Naive thymus-derived CD4-positive, alpha-beta T cell (primary cell): Measurements from ENCODE around the gene PHLPP1. TPM values are rescaled to one million over a fixed set of nuclear protein-coding genes. Genes with fewer than 3 reads are reported as not detected.
"Not testable (repeated sequence)": the region's sequence is repeated elsewhere in the genome, so short reads cannot be mapped to it uniquely, and the experiment has no call there.

ENCODE experiments used
- ATAC-seq: fragments of 150-1000 bp; cut with Tn5 transposase; 2 replicates; pipeline ENCODE4 v1.10.0; 2021; ENCODE audit warnings: mild to moderate bottlenecking, moderate library complexity
- CTCF ChIA-PET: fragments of 350-600 bp; sonication (Branson Sonifier 250); formaldehyde crosslinking; loops from one replicate; lab custom pipeline; 2021; ENCODE audit warnings: antibody characterized with exemption; lab: Charles Lee
- POLR2A ChIA-PET: fragments of 350-600 bp; sonication (Branson Sonifier 250); formaldehyde crosslinking; loops from one replicate; lab custom pipeline; 2021; ENCODE audit warnings: antibody characterized with exemption, inconsistent platforms; lab: Charles Lee
- DNase-seq, 9 donors: peaks; one replicate each; pipeline versions ENCODE4 v3.0.0 to v3.0.0-alpha.2; 2020 to 2022; ENCODE audit warnings: mixed read lengths in 1 of 9
- H3K27ac ChIP-seq: one replicate; pipeline ENCODE4 v1.7.0; 2013; ENCODE audit warnings: mild to moderate bottlenecking, low read depth, low read length, moderate library complexity
- H3K27me3 ChIP-seq, 2 donors: one replicate each; pipeline ENCODE4 v1.7.0; 2013; ENCODE audit warnings: low read length in 2 of 2, mild to moderate bottlenecking in 2 of 2, moderate library complexity in 2 of 2; ENCODE audit not compliant: control insufficient read depth in 2 of 2, insufficient read depth in 2 of 2
- H3K36me3 ChIP-seq, 3 experiments: 1 replicate in 2 of 3; 2 replicates in 1 of 3; pipeline ENCODE4 v1.7.0; 2013; ENCODE audit warnings: low read length in 3 of 3, mild to moderate bottlenecking in 3 of 3, moderate library complexity in 1 of 3; ENCODE audit not compliant: insufficient read depth in 3 of 3, control insufficient read depth in 2 of 3
- H3K4me1 ChIP-seq, 2 donors: one replicate each; pipeline ENCODE4 v1.7.0; 2013; ENCODE audit warnings: low read length in 2 of 2, mild to moderate bottlenecking in 2 of 2, moderate library complexity in 1 of 2; ENCODE audit not compliant: control insufficient read depth in 2 of 2, insufficient read depth in 2 of 2
- H3K4me3 ChIP-seq: 2 replicates; pipeline ENCODE4 v1.7.0; 2013; ENCODE audit warnings: mild to moderate bottlenecking, low read length
- H3K9me3 ChIP-seq, 3 experiments: 1 replicate in 2 of 3; 2 replicates in 1 of 3; pipeline ENCODE4 v1.7.0; 2013; ENCODE audit warnings: low read length in 3 of 3; ENCODE audit not compliant: control insufficient read depth in 2 of 3
- H3K27ac Mint-ChIP-seq, 9 donors: one replicate each; pipeline ENCODE4 v1.8.0; 2020 to 2022; ENCODE audit warnings: mixed read lengths in 9 of 9, mild to moderate bottlenecking in 8 of 9, moderate library complexity in 5 of 9, inconsistent platforms in 2 of 9
- H3K27me3 Mint-ChIP-seq, 5 donors: one replicate each; pipeline ENCODE4 v1.8.0; 2021 to 2022; ENCODE audit warnings: mixed read lengths in 5 of 5, mild to moderate bottlenecking in 1 of 5
- H3K36me3 Mint-ChIP-seq, 5 donors: one replicate each; pipeline ENCODE4 v1.8.0; 2020 to 2022; ENCODE audit warnings: mixed read lengths in 5 of 5, mild to moderate bottlenecking in 3 of 5, inconsistent platforms in 1 of 5
- H3K4me1 Mint-ChIP-seq, 7 donors: one replicate each; pipeline ENCODE4 v1.8.0; 2020 to 2022; ENCODE audit warnings: mixed read lengths in 7 of 7, mild to moderate bottlenecking in 3 of 7, inconsistent platforms in 1 of 7
- H3K4me3 Mint-ChIP-seq, 10 donors: one replicate each; pipeline ENCODE4 v1.8.0; 2020 to 2022; ENCODE audit warnings: mild to moderate bottlenecking in 10 of 10, mixed read lengths in 10 of 10, moderate library complexity in 6 of 10, inconsistent platforms in 2 of 10
- H3K9me3 Mint-ChIP-seq, 11 donors: one replicate each; pipeline ENCODE4 v1.8.0; 2020 to 2022; ENCODE audit warnings: mixed read lengths in 11 of 11, mild to moderate bottlenecking in 4 of 11, inconsistent platforms in 1 of 11, moderate library complexity in 1 of 11
- intact Hi-C, 2 donors: fragments of 100-400 bp; cut with micrococcal nuclease; formaldehyde crosslinking; loops; one replicate each; pipeline ENCODE4 v1.15.1; 2023
- polyA plus RNA-seq, 2 donors: library from polyadenylated mRNA; unstranded; fragments of 300-500 nt; fragmentation: Illumina TruSeq; gene quantifications; one replicate each; pipeline ENCODE4 v1.2.3, GENCODE V29; 2021
- total RNA-seq, 6 experiments: library from RNA in 5 of 6; stranded (reverse) in 5 of 6; gene quantifications; 1 replicate in 5 of 6; 2 replicates in 1 of 6; pipeline ENCODE4 v1.2.3 and lab custom pipeline; 2021 to 2026

The PHLPP1 gene
- total and polyA plus RNA-seq, 7 experiments from 2014 or later: 0.07 to 9.7 (median 6.9) TPM

GRCh38 chr18:62706879-62707278, 8.5 kb upstream of the PHLPP1 start:
- H3K36me3 ChIP-seq, CTCF ChIA-PET, H3K9me3 Mint-ChIP-seq, H3K27ac Mint-ChIP-seq, H3K4me3 ChIP-seq, ATAC-seq, H3K27me3 ChIP-seq, H3K36me3 Mint-ChIP-seq, intact Hi-C loops, DNase-seq, H3K4me3 Mint-ChIP-seq, H3K4me1 ChIP-seq, H3K4me1 Mint-ChIP-seq, H3K9me3 ChIP-seq, POLR2A ChIA-PET, H3K27ac ChIP-seq: not testable (repeated sequence)
- peaks cover 0 to 27% (median 11%) of the 10 kb centered on the region in 5 donors for H3K27me3 Mint-ChIP-seq

GRCh38 chr18:62709908-62710307, 5.4 kb upstream of the PHLPP1 start:
- H3K9me3 ChIP-seq, DNase-seq, ATAC-seq, POLR2A ChIA-PET, H3K27me3 ChIP-seq, H3K4me3 ChIP-seq, H3K9me3 Mint-ChIP-seq, H3K4me3 Mint-ChIP-seq, H3K4me1 Mint-ChIP-seq, H3K4me1 ChIP-seq, H3K36me3 ChIP-seq, H3K36me3 Mint-ChIP-seq, CTCF ChIA-PET, H3K27ac Mint-ChIP-seq, H3K27ac ChIP-seq: not testable (repeated sequence)
- intact Hi-C loops: loop anchor here (10.0 kb wide), 3 partner anchors 365 to 1265 kb away; partner anchors contain the start of genes SERPINB8 (in 1 of the 2) and TNFRSF11A (in 1 of the 2)
- H3K27me3 Mint-ChIP-seq: peaks cover 0 to 25% (median 3%) of the 10 kb centered on the region in 5 donors

GRCh38 chr18:62710417-62710816, 4.9 kb upstream of the PHLPP1 start:
- H3K27me3 ChIP-seq: no peaks in the 10 kb centered on the region
- H3K27me3 Mint-ChIP-seq: peaks cover 0 to 23% (median 0%) of the 10 kb centered on the region in 5 donors
- H3K9me3 Mint-ChIP-seq: no peaks in the 10 kb centered on the region
- ATAC-seq: no peak
- CTCF ChIA-PET: interaction anchor here (1.3 kb wide), 1 partner anchor 273 kb away, joined by 3 read pairs; no protein-coding TSS in a partner anchor
- no peak overlapping the region for H3K27ac ChIP-seq
- H3K27ac Mint-ChIP-seq: peak overlapping the region in 1 of 9 donors; percentile 32
- H3K4me3 Mint-ChIP-seq: no peak overlapping the region
- no peaks in the 10 kb centered on the region for H3K36me3 ChIP-seq
- peaks cover 2 to 6% (median 5%) of the 10 kb centered on the region in 7 donors for H3K4me1 Mint-ChIP-seq
- no peaks in the 10 kb centered on the region for H3K9me3 ChIP-seq
- H3K4me3 ChIP-seq: no peak overlapping the region
- POLR2A ChIA-PET: no interaction called here
- no peaks in the 10 kb centered on the region for H3K4me1 ChIP-seq
- no peaks in the 10 kb centered on the region for H3K36me3 Mint-ChIP-seq
- intact Hi-C loops: loop anchor here (10.0 kb wide), 3 partner anchors 364 to 1264 kb away; partner anchors contain the start of genes SERPINB8 (in 1 of the 2) and TNFRSF11A (in 1 of the 2)
- no peak for DNase-seq

- POLR2A ChIA-PET: no interaction called here
- no peak overlapping the region for H3K27ac ChIP-seq
- Mint-ChIP-seq H3K27me3 (peaks cover 0 to 18% (median 0%) of the 10 kb centered on the region in 5 donors), H3K27ac (no peak overlapping the region), H3K4me3 (no peak overlapping the region), H3K9me3 (no peaks in the 10 kb centered on the region), H3K36me3 (no peaks in the 10 kb centered on the region), H3K4me1 (peaks cover 2 to 6% (median 5%) of the 10 kb centered on the region in 7 donors)
- no peak overlapping the region for H3K4me3 ChIP-seq
- CTCF ChIA-PET: no interaction called here
- DNase-seq (no peak), ATAC-seq (no peak)
- H3K9me3 ChIP-seq: no peaks in the 10 kb centered on the region
- no peaks in the 10 kb centered on the region for H3K4me1 ChIP-seq
- no peaks in the 10 kb centered on the region for H3K27me3 ChIP-seq
- intact Hi-C loops: loop anchor here (10.0 kb wide), 3 partner anchors 363 to 1263 kb away; partner anchors contain the start of genes SERPINB8 (in 1 of the 2) and TNFRSF11A (in 1 of the 2)
- no peaks in the 10 kb centered on the region for H3K36me3 ChIP-seq
Measured at GRCh38 chr18:62711781-62712180, 3.6 kb upstream of the PHLPP1 start.

GRCh38 chr18:62713651-62714247, 1.6 kb upstream of the PHLPP1 start:
- Histone ChIP-seq H3K9me3 (no peaks in the 10 kb centered on the region), H3K27ac (no peak overlapping the region), H3K27me3 (no peaks in the 10 kb centered on the region), H3K4me1 (peaks cover 0 to 7% of the 10 kb centered on the region in 2 donors), H3K4me3 (no peak overlapping the region), H3K36me3 (no peaks in the 10 kb centered on the region)
- H3K36me3 Mint-ChIP-seq: no peaks in the 10 kb centered on the region
- peak overlapping the region in 6 of 9 donors; percentile 28 to 95 (median 84) for H3K27ac Mint-ChIP-seq
- no peaks in the 10 kb centered on the region for H3K9me3 Mint-ChIP-seq
- peaks cover 11 to 24% (median 20%) of the 10 kb centered on the region in 7 donors for H3K4me1 Mint-ChIP-seq
- DNase-seq: no peak
- CTCF ChIA-PET: interaction anchor here (0.6 to 2.1 kb wide), 3 partner anchors 87 to 266 kb away, joined by 3 to 5 read pairs (median 5); no protein-coding TSS in a partner anchor
- intact Hi-C loops: loop anchor here (1.0 to 10.0 kb wide), 10 partner anchors 75 to 1261 kb away; partner anchors contain the start of genes TNFRSF11A (in 2 of the 2), KDSR (in 1 of the 2) and SERPINB8 (in 1 of the 2)
- H3K4me3 Mint-ChIP-seq: peak overlapping the region in 5 of 10 donors; percentile 16 to 91 (median 86)
- POLR2A ChIA-PET: no interaction called here
- no peak for ATAC-seq
- H3K27me3 Mint-ChIP-seq: peaks cover 0 to 23% (median 0%) of the 10 kb centered on the region in 5 donors

GRCh38 chr18:62714671-62715435, 488 bp upstream of the PHLPP1 start:
- peak overlapping the region; percentile 84 for H3K4me3 ChIP-seq
- peaks cover 0 to 22% (median 0%) of the 10 kb centered on the region in 5 donors for H3K27me3 Mint-ChIP-seq
- no peaks in the 10 kb centered on the region for H3K36me3 Mint-ChIP-seq

More at GRCh38 chr18:62714671-62715435, 488 bp upstream of the PHLPP1 start:
- Mint-ChIP-seq H3K9me3 (no peaks in the 10 kb centered on the region), H3K4me3 (peak overlapping the region; percentile 80 to 96 (median 90)), H3K4me1 (peaks cover 11 to 34% (median 30%) of the 10 kb centered on the region in 7 donors), H3K27ac (peak overlapping the region; percentile 84 to 99 (median 95))
- CTCF ChIA-PET: interaction anchor here (0.6 to 2.1 kb wide), 7 partner anchors 12 to 490 kb away, joined by 3 to 17 read pairs (median 3); no protein-coding TSS in a partner anchor
- POLR2A ChIA-PET: interaction anchor here (0.7 to 2.1 kb wide), 9 partner anchors 10 to 708 kb away, joined by 3 to 8 read pairs (median 3); partner anchors contain the start of genes VPS4B and ZCCHC2
- peaks cover 0 to 12% of the 10 kb centered on the region in 2 donors for H3K4me1 ChIP-seq
- H3K9me3 ChIP-seq: no peaks in the 10 kb centered on the region
- DNase-seq (peak; percentile 82 to 91 (median 88)), ATAC-seq (peak; percentile 86)
- intact Hi-C loops: loop anchor here (1.0 to 10.0 kb wide), 28 partner anchors 67 to 1260 kb away; partner anchors contain the start of genes KDSR (in 2 of the 2), PIGN (in 2 of the 2), RELCH (in 2 of the 2) and SERPINB8 (in 2 of the 2)
- no peaks in the 10 kb centered on the region for H3K36me3 ChIP-seq
- H3K27me3 ChIP-seq: no peaks in the 10 kb centered on the region
- peak overlapping the region; percentile 78 for H3K27ac ChIP-seq
